HG02610 (cell line): ENCODE measurements around the gene LRRC25.
"Not testable (repeated sequence)": the region's sequence is repeated elsewhere in the genome, so short reads cannot be mapped to it uniquely, and the experiment has no call there.

Source experiments
- ATAC-seq: cut with Tn5 transposase; IDR thresholded peaks from one replicate; pipeline ENCODE4 v1.9.1; 2021; ENCODE audit warnings: mild to moderate bottlenecking, moderate library complexity; ENCODE audit not compliant: unreplicated experiment

Gene LRRC25

DNA sequence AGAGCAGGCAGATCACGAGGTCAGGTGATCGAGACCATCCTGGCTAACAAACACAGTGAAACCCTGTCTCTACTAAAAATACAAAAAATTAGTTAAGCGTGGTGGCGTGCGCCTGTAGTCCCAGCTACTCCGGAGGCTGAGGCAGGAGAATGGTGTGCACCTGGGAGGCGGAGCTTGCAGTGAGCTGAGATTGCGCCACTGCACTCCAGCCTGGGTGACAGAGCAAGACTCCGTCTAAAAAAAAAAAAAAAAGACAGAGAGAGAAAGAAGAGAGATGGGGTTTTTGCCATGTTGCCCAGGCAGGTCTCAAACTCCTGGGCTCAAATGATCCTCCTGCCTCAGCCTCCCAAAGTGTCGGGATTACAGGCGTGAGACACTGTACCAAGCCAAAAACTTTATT lies 8.3 kb upstream of the LRRC25 start:
- ATAC-seq, result not testable (repeated sequence)

DNA sequence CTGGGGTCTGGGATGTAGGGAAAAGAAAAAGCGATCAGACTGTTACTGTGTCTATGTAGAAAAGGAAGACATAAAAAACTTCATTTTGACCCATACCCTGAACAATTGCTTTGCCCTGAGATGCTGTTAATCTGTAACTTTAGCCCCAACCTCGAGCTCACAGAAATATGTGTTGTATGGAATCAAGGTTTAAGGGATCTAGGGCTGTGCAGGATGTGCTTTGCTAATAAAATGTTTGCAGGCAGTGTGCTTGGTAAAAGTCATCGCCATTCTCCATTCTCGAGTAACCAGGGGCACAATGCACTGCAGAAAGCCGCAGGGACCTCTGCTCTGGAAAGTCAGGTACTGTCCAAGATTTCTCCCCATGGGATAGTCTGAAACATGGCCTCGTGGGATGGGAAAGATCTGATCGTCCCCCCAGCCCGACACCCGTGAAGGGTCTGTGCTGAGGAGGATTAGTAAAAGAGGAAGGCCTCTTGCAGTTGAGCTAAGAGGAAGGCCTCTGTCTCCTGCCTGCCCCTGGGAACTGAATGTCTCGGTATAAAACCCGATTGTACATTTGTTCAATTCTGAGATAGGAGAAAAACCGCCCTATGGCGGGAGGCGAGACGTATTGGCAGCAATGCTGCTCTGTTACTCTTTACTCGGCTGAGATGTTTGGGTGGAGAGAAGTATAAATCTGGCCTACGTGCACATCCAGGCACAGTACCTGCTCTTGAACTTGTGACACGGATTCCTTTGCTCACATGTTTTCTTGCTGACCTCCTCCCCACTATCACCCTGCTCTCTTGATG lies 5.2 kb upstream of the LRRC25 start:
- not testable (repeated sequence) for ATAC-seq

GRCh38 chr19:18401580-18402112 lies 4.2 kb upstream of the LRRC25 start:
- no peak for ATAC-seq

DNA sequence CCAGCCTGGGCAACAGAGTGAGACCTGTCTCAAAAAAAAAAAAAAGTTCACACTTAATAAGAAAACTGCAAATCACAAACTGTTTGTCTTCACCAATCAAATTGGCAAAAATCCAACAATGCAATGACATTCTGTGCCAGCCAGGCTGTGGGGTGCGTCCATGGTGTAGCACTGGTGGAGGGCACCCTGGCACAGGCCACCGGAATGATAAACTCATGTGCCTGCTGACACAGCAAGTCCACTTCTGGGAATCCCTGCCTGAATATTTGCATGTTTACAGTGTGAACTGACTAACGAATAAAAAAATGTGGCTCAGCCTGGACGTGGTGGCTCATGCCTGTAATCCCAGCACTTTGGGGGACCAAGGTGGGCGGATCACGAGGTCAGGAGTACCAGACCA lies 1.6 kb upstream of the LRRC25 start:
- ATAC-seq, result no peak

DNA sequence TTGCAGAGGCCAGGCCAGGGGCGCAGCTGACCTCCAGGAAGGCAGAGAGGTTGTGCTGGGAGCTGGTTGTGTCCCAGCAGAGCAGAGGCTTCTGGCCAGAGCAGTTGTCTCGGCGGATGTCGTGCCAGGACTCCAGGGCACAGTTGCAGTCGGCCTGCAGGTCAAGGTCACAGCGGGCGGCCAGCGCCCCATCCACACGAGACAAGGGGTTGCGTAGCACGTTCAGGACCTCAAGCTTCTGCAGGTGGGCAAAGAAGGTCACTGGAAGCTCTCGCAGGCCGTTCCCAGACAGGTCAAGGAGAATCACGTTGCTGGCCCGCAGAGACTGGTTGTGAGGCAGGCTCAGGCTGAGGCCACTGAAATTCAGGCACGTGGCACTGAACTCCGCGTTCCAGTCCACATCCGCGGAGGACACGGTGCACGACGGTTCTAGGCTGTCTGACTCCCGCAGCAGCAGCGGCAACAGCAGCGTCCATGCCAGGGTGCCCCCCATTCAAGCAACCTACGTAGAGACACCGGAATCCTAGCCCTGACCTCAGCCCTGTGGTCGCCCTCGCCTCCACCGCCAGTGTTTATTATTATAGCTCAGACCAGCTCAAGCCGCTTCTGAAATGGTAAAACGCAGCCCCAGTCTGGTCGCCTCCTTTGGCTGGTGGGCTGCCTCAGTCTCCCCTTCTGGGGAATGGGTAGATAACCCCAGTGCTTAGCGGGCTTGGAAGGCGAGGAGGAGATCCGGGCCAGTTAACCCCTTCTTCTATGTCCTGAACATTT lies 766 bp downstream of the LRRC25 start:
- no peak for ATAC-seq

DNA sequence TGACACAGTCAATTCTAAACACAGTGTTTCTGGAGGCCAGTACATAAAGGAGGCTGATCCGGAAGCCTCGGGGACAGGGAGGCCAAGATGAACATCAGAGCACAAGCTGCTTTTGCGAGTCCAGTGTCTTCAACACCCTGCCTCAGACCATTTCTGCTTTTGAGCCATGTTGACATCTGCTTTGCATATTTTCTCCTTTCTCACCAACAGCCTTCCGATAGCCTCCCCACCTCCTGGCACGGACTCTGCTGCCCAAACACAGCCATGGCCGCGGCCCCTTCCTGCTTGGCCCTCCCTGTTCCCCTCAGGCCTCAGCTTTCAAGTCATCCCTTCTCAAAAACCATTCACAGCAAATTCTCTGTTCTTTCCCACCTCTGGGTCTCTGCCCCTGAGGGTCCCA lies 3.6 kb downstream of the LRRC25 start:
- no peak for ATAC-seq

DNA sequence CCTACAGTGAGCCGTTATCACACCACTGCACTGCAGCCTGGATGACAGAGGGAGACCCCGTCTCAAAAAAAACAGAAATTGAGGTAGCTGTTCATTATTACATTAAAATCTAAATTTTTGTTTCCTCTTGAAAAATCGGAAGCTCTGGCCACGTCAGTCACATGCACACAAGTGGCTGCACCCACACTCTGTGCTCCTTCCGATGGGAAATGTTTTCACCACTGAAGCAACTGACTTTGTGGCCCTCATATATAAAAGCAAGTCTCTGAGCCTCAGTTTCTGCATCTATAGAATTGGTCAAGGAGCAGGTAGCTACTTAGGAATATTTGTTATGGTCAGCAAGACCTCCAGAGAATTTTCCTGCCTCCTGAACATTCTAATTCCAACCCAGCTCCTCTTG lies 4.5 kb downstream of the LRRC25 start:
- no peak for ATAC-seq

- no peak for ATAC-seq
These were observed 5.0 kb downstream of the LRRC25 start for GRCh38 chr19:18392417-18392816.

DNA sequence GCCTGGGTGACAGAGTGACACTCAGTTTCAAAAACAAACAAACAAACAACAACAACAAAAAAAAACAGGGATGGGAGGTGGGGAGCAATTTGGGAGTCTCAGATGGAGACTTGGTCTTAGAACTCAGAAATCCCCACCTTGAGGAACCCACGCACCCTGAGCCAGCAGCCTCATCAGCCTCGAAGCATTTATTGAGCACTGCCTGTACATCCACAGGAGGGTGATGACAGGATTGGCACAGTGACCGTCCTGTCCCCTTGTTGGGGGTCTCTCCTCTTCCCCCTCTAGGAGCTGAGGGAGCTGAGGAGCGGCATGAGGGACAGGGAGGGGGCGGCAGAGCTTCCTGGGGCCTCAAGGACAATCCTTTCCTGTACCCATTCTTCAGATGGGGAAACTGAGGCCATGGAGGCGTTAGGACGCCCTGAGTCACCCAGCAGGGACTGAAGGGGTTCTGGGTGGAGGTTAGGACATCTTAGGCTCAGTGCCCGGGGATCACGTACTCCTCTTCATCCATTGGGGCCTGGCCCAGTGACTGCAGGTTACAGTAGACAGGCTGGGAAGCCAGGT lies 5.8 kb downstream of the LRRC25 start:
- no peak for ATAC-seq

- no peak for ATAC-seq
These were observed 7.1 kb downstream of the LRRC25 start for GRCh38 chr19:18390065-18390907.

DNA sequence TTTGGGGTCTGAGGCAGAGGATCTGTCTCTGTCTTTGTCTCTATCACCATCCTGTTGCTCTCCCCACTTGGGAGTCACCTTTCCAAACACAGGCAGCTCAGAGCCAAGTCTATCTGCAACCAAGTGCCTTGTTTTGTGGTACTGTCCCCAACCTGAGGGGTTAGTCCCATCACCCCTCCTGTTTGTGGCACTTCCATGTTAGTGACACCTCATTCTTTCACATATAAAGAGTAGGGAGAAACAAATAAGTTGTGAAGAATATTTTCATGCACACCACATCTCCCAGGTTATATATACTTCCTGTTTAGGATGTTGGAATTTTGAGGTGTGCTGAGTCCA lies 7.7 kb downstream of the LRRC25 start:
- ATAC-seq, result no peak

DNA sequence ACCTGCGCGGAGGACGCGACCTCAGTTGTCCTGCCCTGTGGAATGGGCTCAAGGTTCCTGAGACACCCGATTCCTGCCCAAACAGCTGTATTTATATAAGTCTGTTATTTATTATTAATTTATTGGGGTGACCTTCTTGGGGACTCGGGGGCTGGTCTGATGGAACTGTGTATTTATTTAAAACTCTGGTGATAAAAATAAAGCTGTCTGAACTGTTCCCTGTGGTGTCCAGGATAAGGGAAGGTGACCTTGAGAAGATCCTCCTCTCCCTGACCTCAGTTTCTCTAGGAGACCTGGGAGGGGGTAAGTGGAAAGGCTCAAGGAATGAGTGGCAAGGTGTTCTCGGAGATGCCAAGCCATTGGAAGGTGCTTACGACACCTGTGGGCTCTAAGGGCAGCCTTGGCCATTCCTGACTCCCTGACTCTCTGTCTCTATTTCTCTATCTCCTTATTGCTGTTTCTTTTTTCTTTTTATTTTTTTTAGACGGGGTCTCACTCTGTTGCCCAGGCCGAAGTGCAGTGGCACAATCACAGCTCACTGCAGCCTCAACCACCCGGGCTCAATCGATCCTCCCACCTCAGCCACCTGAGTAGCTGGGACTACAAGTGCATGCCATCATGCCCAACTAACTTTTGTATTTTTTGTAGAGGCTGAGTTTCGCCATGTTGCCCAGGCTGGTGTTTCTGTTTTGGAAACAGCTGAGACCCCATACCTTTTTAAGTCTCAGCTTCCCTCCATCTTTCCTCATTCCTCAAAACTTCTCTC lies 8.3 kb downstream of the LRRC25 start:
- no peak for ATAC-seq

- peak; percentile 53 for ATAC-seq
These were observed 9.1 kb downstream of the LRRC25 start for GRCh38 chr19:18388100-18388959.

GRCh38 chr19:18386543-18387271 lies 10.7 kb downstream of the LRRC25 start:
- ATAC-seq, result no peak

- ATAC-seq, result no peak
These were observed 11.5 kb downstream of the LRRC25 start, which contains the start of gene GDF15 for GRCh38 chr19:18385675-18386542. GDF15 (plus strand) TSS chr19:18386158; CDS start chr19:18386190, 32 bp downstream.

GRCh38 chr19:18385359-18385674 lies 12.1 kb downstream of the LRRC25 start:
- ATAC-seq, result no peak

DNA sequence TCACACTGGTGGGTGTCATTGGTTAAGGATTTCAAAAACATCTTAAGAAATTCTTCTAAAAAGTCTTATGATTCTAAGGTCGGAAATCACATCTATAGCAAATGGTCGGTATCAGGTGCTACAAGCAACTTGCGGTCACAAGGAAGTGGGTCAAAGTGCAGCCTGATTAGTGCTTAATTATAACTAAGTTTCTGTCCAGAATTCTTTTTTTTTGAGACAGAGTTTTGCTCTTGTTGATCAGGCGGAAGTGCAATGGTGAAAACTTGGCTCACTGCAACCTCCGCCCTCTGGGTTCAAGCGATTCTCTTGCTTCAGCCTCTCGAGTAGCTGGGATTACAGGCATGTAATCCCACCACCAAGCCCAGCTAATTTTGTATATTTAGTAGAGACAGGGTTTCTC lies 12.6 kb downstream of the LRRC25 start:
- no peak for ATAC-seq

GRCh38 chr19:18383622-18384021 lies 13.8 kb downstream of the LRRC25 start:
- ATAC-seq, result not testable (repeated sequence)
